ENCODE data around the gene PKDREJ. TPM values are rescaled to one million over a fixed set of nuclear protein-coding genes. Genes with fewer than 3 reads are reported as not detected.

Gene PKDREJ
- polyA plus RNA-seq, 1 of the 3 experiments (the other 2 are of a cell fraction), result not detected

GRCh38 chr22:46259374-46259773 is 3.8 kb downstream of the PKDREJ start:
- Histone ChIP-seq H3K27me3 (ENCODE audit: insufficient read depth) (no peaks in the 10 kb centered on the region), H3K9ac (no peak overlapping the region), H3K4me2 (no peak overlapping the region), H3K79me2 (ENCODE audit: insufficient read depth) (no peaks in the 10 kb centered on the region), H3K9me3 (no peaks in the 10 kb centered on the region), H3F3A (replicated peaks; ENCODE audit: insufficient read depth) (no peaks in the 10 kb centered on the region), H3K4me3 (ENCODE audit: low read depth in 2 of 2, low read length in 1 of 2) (no peak overlapping the region), H4K20me1 (ENCODE audit: insufficient read depth) (no peaks in the 10 kb centered on the region), H3K9me2 (no peaks in the 10 kb centered on the region), H3K27ac (ENCODE audit: low read depth in 2 of 2, low read length in 1 of 2) (no peak overlapping the region), H3K4me1 (ENCODE audit: control insufficient read depth in 1 of 2, insufficient read depth in 2 of 2, low read depth in 1 of 2, low read length in 1 of 2) (no peaks in the 10 kb centered on the region), H3K36me3 (replicated peaks in 1 of 2; ENCODE audit: control insufficient read depth in 1 of 2, insufficient read depth in 2 of 2, low read length in 1 of 2) (no peaks in the 10 kb centered on the region), H2AFZ (ENCODE audit: low read depth) (no peak overlapping the region)
- CTCF ChIA-PET, result interaction anchor here (1.1 kb wide), 1 partner anchor 9 kb away, joined by 3 read pairs; no protein-coding TSS in a partner anchor
- no peak for TF ChIP-seq EP300 (IDR thresholded peaks at IDR 0.05; ENCODE audit: borderline replicate concordance in 1 of 2, low read depth in 1 of 2, low read length in 1 of 2)
- no peak for TF ChIP-seq TEAD4 (IDR thresholded peaks at IDR 0.05; ENCODE audit: borderline replicate concordance, insufficient read depth)
- no peak for TF ChIP-seq RFX5 (IDR thresholded peaks at IDR 0.05; ENCODE audit: low read length)
- no peak for TF ChIP-seq RXRA (IDR thresholded peaks at IDR 0.05; ENCODE audit: borderline replicate concordance, low read depth)
- TF ChIP-seq RCOR1 (IDR thresholded peaks at IDR 0.05; ENCODE audit: low read length), result no peak
- no peak for TF ChIP-seq NRF1 (IDR thresholded peaks at IDR 0.05; ENCODE audit: low read depth, low read length)
- TF ChIP-seq REST (IDR thresholded peaks at IDR 0.05; ENCODE audit: low read depth, low read length), result no peak
- no peak for TF ChIP-seq TCF12 (IDR thresholded peaks at IDR 0.05)
- no peak for TF ChIP-seq NFIC (IDR thresholded peaks at IDR 0.05; ENCODE audit: borderline replicate concordance)
- POLR2A ChIA-PET, result no interaction called here
- DNase-seq, result no peak
- whole genome bisulfite sequencing (ENCODE audit: low lambda C conversion rate), result 61% methylated on average over 12 of the region's 12 CpGs

- POLR2A ChIA-PET, result no interaction called here
- H3K9me3 ChIP-seq, result no peaks in the 10 kb centered on the region
- DNase-seq, result no peak
- no peak overlapping the region for H2AFZ ChIP-seq (ENCODE audit: low read depth)
- H3K36me3 ChIP-seq (replicated peaks in 1 of 2; ENCODE audit: control insufficient read depth in 1 of 2, insufficient read depth in 2 of 2, low read length in 1 of 2), result peaks cover 0 to 3% of the 10 kb centered on the region in 2 experiments
- TF ChIP-seq FOXM1 (IDR thresholded peaks at IDR 0.05; ENCODE audit: low read depth) (no peak), PBX3 (IDR thresholded peaks at IDR 0.05) (no peak), RFX5 (IDR thresholded peaks at IDR 0.05; ENCODE audit: low read length) (no peak)
- H3K4me1 ChIP-seq (ENCODE audit: control insufficient read depth in 1 of 2, insufficient read depth in 2 of 2, low read depth in 1 of 2, low read length in 1 of 2), result peaks cover 0 to under 1% of the 10 kb centered on the region in 2 experiments; a peak in 2 of 4 replicates
- H3K79me2 ChIP-seq (ENCODE audit: insufficient read depth), result no peaks in the 10 kb centered on the region; the same call in 1 of the 2 replicates
- H3K9me2 ChIP-seq, result no peaks in the 10 kb centered on the region
- no peaks in the 10 kb centered on the region for H4K20me1 ChIP-seq (ENCODE audit: insufficient read depth)
- H3K9ac ChIP-seq, result no peak overlapping the region
- no peak overlapping the region for H3K4me3 ChIP-seq (ENCODE audit: low read depth in 2 of 2, low read length in 1 of 2)
- no peaks in the 10 kb centered on the region for H3K27me3 ChIP-seq (ENCODE audit: insufficient read depth)
- H3K27ac ChIP-seq (ENCODE audit: low read depth in 2 of 2, low read length in 1 of 2), result no peak overlapping the region
- H3K4me2 ChIP-seq, result no peak overlapping the region
- H3F3A ChIP-seq (replicated peaks; ENCODE audit: insufficient read depth), result peaks cover 5% of the 10 kb centered on the region
- 79% methylated on average over 8 of the region's 8 CpGs for WGBS (ENCODE audit: low lambda C conversion rate)
- CTCF ChIA-PET, result interaction anchor here (0.6 to 0.8 kb wide), 2 partner anchors 11 to 13 kb away, joined by 3 read pairs; partner anchors contain the start of gene TTC38
These were observed 6.7 kb downstream of the PKDREJ start for GRCh38 chr22:46256358-46256958.
